Prostate gland (tissue), 2 donors: ENCODE data around the gene SLC29A4.

Experiments
- CTCF ChIP-seq, 4 experiments: fragments of 200-600 bp in 2 of 4; fragments of 450-650 bp in 2 of 4; sonication (generic) in 2 of 4; IDR thresholded peaks; 1 replicate in 3 of 4; 2 replicates in 1 of 4; pipeline ENCODE4 v1.5.1; 2016 to 2019; ENCODE audit warnings: antibody characterized with exemption in 4 of 4, mild to moderate bottlenecking in 2 of 4, moderate library complexity in 2 of 4
- POLR2A ChIP-seq: fragments of 450-650 bp; IDR thresholded peaks from one replicate; pipeline ENCODE4 v1.6.1; 2016; ENCODE audit warnings: antibody characterized with exemption, mild to moderate bottlenecking

GRCh38 chr7:5320802-5321396 is 38.2 kb downstream of the SLC29A4 start:
- no peak for TF ChIP-seq POLR2A
- no peak for TF ChIP-seq CTCF (IDR thresholded peaks at IDR 0.05)
